Measurements from ENCODE around the gene RASSF3.

GRCh38 chr12:64610079-64610659, at the start of gene RASSF3:
- no peak for TF ChIP-seq CTCF (IDR thresholded peaks at IDR 0.05 in 4 of 5, conservative IDR thresholded peaks at IDR 0.05 in 1 of 5)
- peak; percentile 46 to 70 for TF ChIP-seq POLR2A (IDR thresholded peaks at IDR 0.05)
